ENCODE measurements around the gene KIF1B. TPM values are rescaled to one million over a fixed set of nuclear protein-coding genes. Genes with fewer than 3 reads are reported as not detected.
A peak's percentile ranks its signal among the peaks of the same experiment; 100 is the strongest.

The KIF1B gene
- total and polyA plus RNA-seq, 8 donors = 8.2 to 26.4 (median 19.3) TPM

GRCh38 chr1:10380594-10381275 is 170.4 kb downstream of the KIF1B start:
- Histone ChIP-seq H3K27ac (no peak overlapping the region), H3K4me3 (no peak overlapping the region), H3K9me3 (no peaks in the 10 kb centered on the region), H3K36me3 (peaks cover 0 to 14% (median 3%) of the 10 kb centered on the region in 3 donors), H3K27me3 (no peaks in the 10 kb centered on the region), H3K4me1 (no peaks in the 10 kb centered on the region)
- no peak for DNase-seq
- peak in 3 of 4 donors; percentile 31 to 40 (median 33) for ATAC-seq
- 66 to 68% methylated on average over 5 of the region's 5 CpGs for WGBS, 2 donors
- TF ChIP-seq CTCF (IDR thresholded peaks at IDR 0.05) = no peak
- intact Hi-C loops (cut with DNase I) = no loop called here
- no peak for FAIRE-seq

GRCh38 chr1:10383630-10384029 is 173.3 kb downstream of the KIF1B start:
- no peak overlapping the region for H3K27ac ChIP-seq

GRCh38 chr1:10384219-10384618 is 173.8 kb downstream of the KIF1B start:
- Histone ChIP-seq H3K27me3 (no peaks in the 10 kb centered on the region), H3K36me3 (peaks cover 0 to 5% (median 1%) of the 10 kb centered on the region in 3 donors), H3K4me3 (no peak overlapping the region), H3K9me3 (no peaks in the 10 kb centered on the region), H3K27ac (no peak overlapping the region), H3K4me1 (peaks cover 0 to 7% (median 0%) of the 10 kb centered on the region in 3 donors)
- FAIRE-seq (no peak), DNase-seq (no peak), ATAC-seq (no peak)
- intact Hi-C loops (cut with DNase I) = no loop called here
- WGBS, 2 donors = 89 to 93% methylated on average over 8 of the region's 8 CpGs
- no peak for TF ChIP-seq CTCF (IDR thresholded peaks at IDR 0.05)

More at GRCh38 chr1:10383630-10384029, 173.3 kb downstream of the KIF1B start:
- peaks cover 0 to 7% (median 3%) of the 10 kb centered on the region in 3 donors for H3K36me3 ChIP-seq
- TF ChIP-seq CTCF (IDR thresholded peaks at IDR 0.05) = no peak
- FAIRE-seq (no peak), DNase-seq (no peak), ATAC-seq (no peak)
- H3K4me1 ChIP-seq = peaks cover 0 to 7% (median 0%) of the 10 kb centered on the region in 3 donors
- H3K9me3 ChIP-seq = no peaks in the 10 kb centered on the region
- WGBS, 2 donors = 82 to 83% methylated on average over 4 of the region's 4 CpGs
- H3K4me3 ChIP-seq = no peak overlapping the region
- H3K27me3 ChIP-seq = no peaks in the 10 kb centered on the region
- intact Hi-C loops (cut with DNase I) = no loop called here

GRCh38 chr1:10386761-10387676 is 176.6 kb downstream of the KIF1B start:
- no peaks in the 10 kb centered on the region for H3K36me3 ChIP-seq
- FAIRE-seq = no peak
- intact Hi-C loops (cut with DNase I) = no loop called here
- no peak for DNase-seq
- 76 to 78% methylated on average over 12 of the region's 12 CpGs for WGBS, 2 donors
- H3K9me3 ChIP-seq = no peaks in the 10 kb centered on the region
- no peak for TF ChIP-seq CTCF (IDR thresholded peaks at IDR 0.05)
- ATAC-seq = no peak
- H3K27ac ChIP-seq = peak overlapping the region in 1 of 4 donors; percentile 22
- H3K4me1 ChIP-seq = peaks cover 0 to 7% (median 0%) of the 10 kb centered on the region in 3 donors
- H3K27me3 ChIP-seq = no peaks in the 10 kb centered on the region
- no peak overlapping the region for H3K4me3 ChIP-seq

All from pancreas (tissue), 10 donors.